DND-41 (cell line): ENCODE data around the gene SRCAP.

Experiments used
- ATAC-seq: fragments of 200-7000 bp; cut with Tn5 transposase; 3 replicates; pipeline ENCODE4 v1.9.1; 2021; ENCODE audit warnings: low read depth; ENCODE audit not compliant: insufficient read depth
- DNase-seq: peaks from one replicate; pipeline ENCODE4 v3.0.0-alpha.2; 2020
- H2AFZ ChIP-seq: 2 replicates; pipeline ENCODE4 v1.6.0; 2012; ENCODE audit warnings: low read depth, low read length
- H3K27ac ChIP-seq: 2 replicates; pipeline ENCODE4 v1.5.1; 2012; ENCODE audit warnings: low read length, inconsistent platforms
- H3K27me3 ChIP-seq: fragments of 200-600 bp; sonication (generic); 2 replicates; pipeline ENCODE4 v1.6.0; 2012; ENCODE audit warnings: low read length, mild to moderate bottlenecking, inconsistent platforms; ENCODE audit not compliant: insufficient read depth, poor library complexity
- H3K36me3 ChIP-seq: 2 replicates; pipeline ENCODE4 v1.5.1; 2012; ENCODE audit warnings: low read length, inconsistent platforms; ENCODE audit not compliant: insufficient read depth
- H3K4me1 ChIP-seq: 2 replicates; pipeline ENCODE4 v1.5.1; 2012; ENCODE audit warnings: mild to moderate bottlenecking, low read length; ENCODE audit not compliant: insufficient read depth
- H3K4me2 ChIP-seq: 2 replicates; pipeline ENCODE4 v1.6.0; 2012; ENCODE audit warnings: mild to moderate bottlenecking, moderate library complexity, low read length, inconsistent platforms; ENCODE audit not compliant: insufficient read depth
- H3K4me3 ChIP-seq, 2 experiments: fragments of 200-600 bp in 1 of 2; shearing (Covaris generic) in 1 of 2; 2 replicates each; pipeline ENCODE4 v1.5.1; 2012 to 2016; ENCODE audit warnings: inconsistent platforms in 2 of 2, low read length in 2 of 2, mild to moderate bottlenecking in 2 of 2, low read depth in 1 of 2, moderate library complexity in 1 of 2
- H3K79me2 ChIP-seq: 2 replicates; pipeline ENCODE4 v1.6.0; 2012; ENCODE audit warnings: low read length, inconsistent platforms; ENCODE audit not compliant: insufficient read depth
- H3K9ac ChIP-seq: 2 replicates; pipeline ENCODE4 v1.6.0; 2012; ENCODE audit warnings: low read depth, mild to moderate bottlenecking, inconsistent platforms, low read length, moderate library complexity
- H3K9me3 ChIP-seq: 2 replicates; pipeline ENCODE4 v1.5.1; 2012; ENCODE audit warnings: low read length, moderate library complexity, mild to moderate bottlenecking, inconsistent platforms; ENCODE audit not compliant: insufficient read depth, severe bottlenecking
- H4K20me1 ChIP-seq: 2 replicates; pipeline ENCODE4 v1.6.0; 2012; ENCODE audit warnings: low read length; ENCODE audit not compliant: insufficient read depth
- EZH2 ChIP-seq: IDR thresholded peaks from 3 replicates; pipeline ENCODE4 v1.6.1; 2012; ENCODE audit warnings: borderline replicate concordance, low read depth, mild to moderate bottlenecking, moderate library complexity, low read length, inconsistent platforms; ENCODE audit not compliant: severe bottlenecking
- TF ChIP-seq, protein P1 (sequence below): IDR thresholded peaks from 2 replicates; pipeline ENCODE4 v1.5.1; 2012; ENCODE audit warnings: borderline replicate concordance, low read length, moderate library complexity, mild to moderate bottlenecking; ENCODE audit not compliant: poor library complexity, severe bottlenecking; ENCODE audit errors: extremely low read depth

The SRCAP gene

DNA sequence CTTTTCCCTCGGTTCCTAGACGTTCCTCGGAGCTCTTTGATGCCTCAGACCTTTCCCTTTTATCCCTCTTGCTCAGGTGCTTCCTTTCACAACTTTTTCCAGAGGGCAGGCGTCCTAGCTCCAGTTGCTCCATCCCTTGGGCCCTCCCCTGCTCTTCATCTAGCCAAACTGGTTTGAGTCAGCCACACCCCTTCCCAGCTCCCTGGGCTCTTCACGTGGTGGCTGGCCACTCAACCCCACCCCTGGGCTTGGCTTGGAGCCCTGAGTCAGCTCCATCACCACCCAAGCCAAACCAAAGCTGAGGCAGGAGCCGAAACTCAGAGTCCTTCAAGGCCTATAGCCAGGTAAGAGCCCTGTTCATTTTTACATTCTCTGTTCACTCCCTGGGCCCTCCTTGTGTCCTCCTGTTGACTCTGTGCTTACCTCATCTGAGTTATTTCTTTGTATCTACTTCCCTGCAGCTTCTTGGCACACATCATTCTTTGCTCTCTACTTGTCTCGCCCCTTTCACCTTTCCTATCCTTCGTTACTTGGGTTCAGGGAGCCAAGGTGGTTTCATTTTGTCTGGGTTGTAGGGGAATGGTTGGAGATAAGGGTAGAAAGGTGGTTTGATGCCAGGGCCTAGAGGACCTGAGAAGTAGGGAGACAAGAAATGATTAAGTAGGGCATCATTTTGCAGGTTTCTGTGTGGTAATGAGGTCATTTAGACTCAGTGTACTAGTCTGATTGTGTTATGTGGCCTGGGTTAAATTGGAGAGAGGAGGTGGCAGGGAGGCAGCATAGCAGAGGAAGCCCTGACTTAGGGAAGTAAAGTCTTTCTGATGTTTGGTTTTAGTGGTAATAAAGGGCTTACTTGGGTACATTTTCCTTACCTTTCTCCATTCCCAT lies 41.6 kb downstream of the SRCAP start:
- TF ChIP-seq, protein P1, sequence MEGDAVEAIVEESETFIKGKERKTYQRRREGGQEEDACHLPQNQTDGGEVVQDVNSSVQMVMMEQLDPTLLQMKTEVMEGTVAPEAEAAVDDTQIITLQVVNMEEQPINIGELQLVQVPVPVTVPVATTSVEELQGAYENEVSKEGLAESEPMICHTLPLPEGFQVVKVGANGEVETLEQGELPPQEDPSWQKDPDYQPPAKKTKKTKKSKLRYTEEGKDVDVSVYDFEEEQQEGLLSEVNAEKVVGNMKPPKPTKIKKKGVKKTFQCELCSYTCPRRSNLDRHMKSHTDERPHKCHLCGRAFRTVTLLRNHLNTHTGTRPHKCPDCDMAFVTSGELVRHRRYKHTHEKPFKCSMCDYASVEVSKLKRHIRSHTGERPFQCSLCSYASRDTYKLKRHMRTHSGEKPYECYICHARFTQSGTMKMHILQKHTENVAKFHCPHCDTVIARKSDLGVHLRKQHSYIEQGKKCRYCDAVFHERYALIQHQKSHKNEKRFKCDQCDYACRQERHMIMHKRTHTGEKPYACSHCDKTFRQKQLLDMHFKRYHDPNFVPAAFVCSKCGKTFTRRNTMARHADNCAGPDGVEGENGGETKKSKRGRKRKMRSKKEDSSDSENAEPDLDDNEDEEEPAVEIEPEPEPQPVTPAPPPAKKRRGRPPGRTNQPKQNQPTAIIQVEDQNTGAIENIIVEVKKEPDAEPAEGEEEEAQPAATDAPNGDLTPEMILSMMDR: no peak
- no peak for TF ChIP-seq EZH2
- no peak for ATAC-seq
- H3K4me3 ChIP-seq: no peak overlapping the region
- H3K9ac ChIP-seq: no peak overlapping the region
- no peaks in the 10 kb centered on the region for H3K79me2 ChIP-seq
- no peaks in the 10 kb centered on the region for H3K9me3 ChIP-seq
- no peaks in the 10 kb centered on the region for H3K27me3 ChIP-seq
- no peak overlapping the region for H2AFZ ChIP-seq
- H4K20me1 ChIP-seq: peaks cover 19% of the 10 kb centered on the region
- H3K4me1 ChIP-seq: no peaks in the 10 kb centered on the region
- H3K27ac ChIP-seq: no peak overlapping the region
- H3K36me3 ChIP-seq: peaks cover 79% of the 10 kb centered on the region
- no peak for DNase-seq
- no peak overlapping the region for H3K4me2 ChIP-seq

DNA sequence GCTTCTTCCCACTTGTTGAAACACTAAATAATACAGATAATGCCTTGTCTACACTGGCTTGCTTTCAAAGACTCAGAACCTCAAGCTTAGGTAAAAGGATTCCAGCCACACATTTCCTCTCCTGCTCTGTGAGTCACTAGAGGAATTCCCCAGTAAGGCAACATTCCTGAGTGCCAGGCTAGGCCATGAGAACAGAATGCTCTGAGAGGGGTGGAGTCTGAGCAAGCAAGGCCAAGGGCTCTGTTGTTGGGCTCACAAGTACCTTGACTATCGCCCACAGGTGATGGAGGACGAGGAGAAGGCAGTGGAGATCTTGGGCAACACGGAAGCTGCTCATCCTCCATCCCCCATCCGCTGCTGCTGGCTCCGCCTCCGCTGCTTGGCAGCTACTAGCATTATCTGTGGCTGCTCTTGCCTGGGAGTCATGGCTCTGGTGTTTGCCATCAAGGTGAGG lies 42.5 kb downstream of the SRCAP start:
- no peak overlapping the region for H3K4me2 ChIP-seq
- ATAC-seq: no peak
- H3K4me1 ChIP-seq: no peaks in the 10 kb centered on the region
- TF ChIP-seq, protein P1: no peak
- TF ChIP-seq EZH2: no peak
- no peak overlapping the region for H2AFZ ChIP-seq
- H3K9ac ChIP-seq: no peak overlapping the region
- H3K36me3 ChIP-seq: peaks cover 70% of the 10 kb centered on the region
- peaks cover 19% of the 10 kb centered on the region for H4K20me1 ChIP-seq
- H3K27me3 ChIP-seq: no peaks in the 10 kb centered on the region
- no peak overlapping the region for H3K27ac ChIP-seq
- H3K4me3 ChIP-seq: no peak overlapping the region
- no peak for DNase-seq
- no peaks in the 10 kb centered on the region for H3K79me2 ChIP-seq
- no peaks in the 10 kb centered on the region for H3K9me3 ChIP-seq

DNA sequence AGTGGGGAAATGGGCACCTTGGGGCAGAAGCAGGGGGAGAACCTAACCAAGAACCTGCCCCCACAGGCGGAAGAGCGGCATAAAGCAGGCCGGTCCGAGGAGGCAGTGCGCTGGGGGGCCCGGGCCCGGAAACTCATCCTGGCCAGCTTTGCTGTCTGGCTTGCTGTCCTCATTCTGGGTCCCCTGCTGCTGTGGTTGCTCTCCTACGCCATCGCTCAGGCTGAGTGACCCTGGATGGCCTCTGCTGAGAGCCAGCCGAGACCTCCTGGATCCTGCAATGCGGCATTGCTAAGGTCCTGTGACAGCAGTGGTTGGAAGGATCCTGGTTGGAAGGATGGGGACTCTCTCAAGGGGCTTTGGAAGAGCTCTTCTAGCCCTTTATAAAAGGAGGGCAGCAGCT lies 44.7 kb downstream of the SRCAP start:
- Histone ChIP-seq H3K27me3 (no peaks in the 10 kb centered on the region), H2AFZ (no peak overlapping the region), H3K4me3 (no peak overlapping the region), H3K27ac (no peak overlapping the region), H3K4me1 (peaks cover 10% of the 10 kb centered on the region), H3K4me2 (no peak overlapping the region), H3K79me2 (peaks cover 5% of the 10 kb centered on the region), H3K9me3 (no peaks in the 10 kb centered on the region), H3K36me3 (peaks cover 48% of the 10 kb centered on the region), H3K9ac (no peak overlapping the region), H4K20me1 (peaks cover 13% of the 10 kb centered on the region)
- DNase-seq (no peak), ATAC-seq (no peak)
- no peak for TF ChIP-seq EZH2

DNA sequence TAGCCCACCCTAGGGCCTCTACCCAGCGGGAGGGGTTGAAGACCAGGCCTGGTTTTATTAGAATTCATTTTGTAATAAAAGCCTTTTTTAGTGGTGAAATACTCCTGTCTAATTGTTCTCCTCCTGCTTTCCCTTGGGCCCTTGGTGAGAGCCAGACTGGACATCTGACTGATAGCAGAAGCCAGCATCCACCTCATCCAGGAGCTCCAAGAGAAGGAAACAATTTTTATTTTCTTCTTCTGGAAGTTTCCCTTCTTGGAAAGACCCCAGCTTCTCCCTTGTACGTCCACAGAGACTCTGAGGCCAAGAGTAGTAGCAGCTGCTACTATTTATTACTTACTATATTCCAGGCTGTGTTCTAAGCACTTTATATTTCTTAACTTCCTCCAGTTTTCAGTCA lies 45.2 kb downstream of the SRCAP start:
- H3K9ac ChIP-seq: no peak overlapping the region
- no peak overlapping the region for H3K4me3 ChIP-seq
- peaks cover 12% of the 10 kb centered on the region for H3K4me1 ChIP-seq
- no peak for ATAC-seq
- H3K36me3 ChIP-seq: peaks cover 43% of the 10 kb centered on the region
- peaks cover 10% of the 10 kb centered on the region for H4K20me1 ChIP-seq
- no peak overlapping the region for H2AFZ ChIP-seq
- H3K9me3 ChIP-seq: no peaks in the 10 kb centered on the region
- no peak for DNase-seq
- H3K27ac ChIP-seq: no peak overlapping the region
- no peak for TF ChIP-seq EZH2
- TF ChIP-seq, protein P1: no peak
- H3K79me2 ChIP-seq: peaks cover 8% of the 10 kb centered on the region
- H3K4me2 ChIP-seq: no peak overlapping the region
- no peaks in the 10 kb centered on the region for H3K27me3 ChIP-seq
